ENCODE data around the gene PAH.

DNA sequence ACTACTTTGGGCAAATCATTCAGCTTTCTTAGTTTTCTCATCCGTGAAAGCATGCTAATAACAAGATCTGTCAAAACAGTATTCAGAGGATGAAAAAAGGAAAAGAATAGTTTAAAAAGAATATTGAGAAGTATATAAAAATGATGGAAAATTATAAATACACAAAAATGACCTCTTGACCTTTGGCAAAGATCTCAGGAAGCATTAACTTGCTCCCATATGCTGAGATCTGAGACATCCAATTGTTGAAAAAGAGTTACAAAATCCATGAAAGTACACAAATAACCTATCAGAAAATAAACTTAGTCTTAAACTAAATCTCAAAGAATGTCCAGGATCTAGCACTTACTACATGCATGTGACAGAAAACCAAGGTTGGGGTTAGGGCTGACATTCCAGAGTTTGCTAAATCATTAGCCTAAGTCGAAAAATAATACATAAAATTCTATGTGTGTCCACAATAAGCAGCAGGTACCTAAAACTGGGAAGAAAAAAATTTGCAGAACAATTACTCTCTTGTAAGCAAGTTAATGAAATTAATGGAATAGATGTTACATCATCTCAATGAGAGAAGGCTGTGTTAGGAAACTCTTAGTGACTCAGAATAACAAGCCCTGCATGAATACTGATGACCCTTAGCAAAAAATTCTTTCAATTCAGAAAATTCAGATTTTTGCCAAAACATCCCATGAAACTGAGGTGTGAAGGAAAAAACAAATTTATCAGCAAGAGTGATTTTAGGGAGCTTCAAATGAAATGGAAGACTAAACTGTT is 3.4 kb downstream of the PAH start:
- TF ChIP-seq CTCF (IDR thresholded peaks at IDR 0.05; ENCODE audit: low read depth, low read length) (no peak), EZH2phosphoT487 (IDR thresholded peaks at IDR 0.05; ENCODE audit: low read depth) (no peak)

Measured in OCI-LY3 (cell line).